GM12878 (cell line): Measurements from ENCODE around the gene CDKL1.

Source experiments
- POLR2A ChIP-seq: IDR thresholded peaks from 2 replicates; pipeline ENCODE4 v1.6.1; 2011; ENCODE audit warnings: low read depth, mild to moderate bottlenecking, low read length
- USF1 ChIP-seq: IDR thresholded peaks from 2 replicates; pipeline ENCODE4 v1.6.1; 2011; ENCODE audit warnings: borderline replicate concordance, low read depth, mild to moderate bottlenecking, moderate library complexity, mixed read lengths, low read length; ENCODE audit not compliant: insufficient read depth; ENCODE audit errors: extremely low read length
- TF ChIP-seq, protein P1 (sequence below), 3 experiments: IDR thresholded peaks in 2 of 3; conservative IDR thresholded peaks in 1 of 3; 2 replicates each; pipeline ENCODE4 v1.5.1; 2011; ENCODE audit warnings: low read depth in 3 of 3, low read length in 3 of 3, mild to moderate bottlenecking in 3 of 3, control low read depth in 2 of 3, moderate library complexity in 2 of 3, inconsistent platforms in 1 of 3, mixed read lengths in 1 of 3; ENCODE audit not compliant: control insufficient read depth in 2 of 3, insufficient read depth in 1 of 3; ENCODE audit errors: extremely low read depth in 1 of 3
- TF ChIP-seq, protein P2 (sequence below): fragments of 450-650 bp; IDR thresholded peaks from 2 replicates; pipeline ENCODE4 v1.6.1; 2017; ENCODE audit warnings: mild to moderate bottlenecking, moderate library complexity

DNA sequence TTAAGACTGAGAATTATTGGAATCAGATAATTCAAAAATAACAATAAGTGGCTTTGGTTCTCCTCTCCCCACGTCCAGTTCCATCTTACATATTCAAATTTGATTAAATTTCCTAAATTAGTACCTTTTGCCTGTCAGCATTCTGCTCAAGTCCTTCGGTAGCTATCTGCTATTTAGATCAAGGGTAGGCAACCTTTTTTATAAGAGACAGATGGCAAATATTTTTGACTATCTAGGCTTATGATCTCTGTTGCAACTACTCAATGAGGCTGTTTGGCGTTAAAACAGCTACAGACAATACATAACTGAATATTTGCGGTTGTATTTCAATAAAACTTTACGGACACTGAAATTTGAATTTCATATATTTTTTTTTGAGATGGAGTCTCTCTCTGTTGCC, 106.4 kb downstream of the CDKL1 start:
- TF ChIP-seq POLR2A: no peak
- TF ChIP-seq, protein P1, sequence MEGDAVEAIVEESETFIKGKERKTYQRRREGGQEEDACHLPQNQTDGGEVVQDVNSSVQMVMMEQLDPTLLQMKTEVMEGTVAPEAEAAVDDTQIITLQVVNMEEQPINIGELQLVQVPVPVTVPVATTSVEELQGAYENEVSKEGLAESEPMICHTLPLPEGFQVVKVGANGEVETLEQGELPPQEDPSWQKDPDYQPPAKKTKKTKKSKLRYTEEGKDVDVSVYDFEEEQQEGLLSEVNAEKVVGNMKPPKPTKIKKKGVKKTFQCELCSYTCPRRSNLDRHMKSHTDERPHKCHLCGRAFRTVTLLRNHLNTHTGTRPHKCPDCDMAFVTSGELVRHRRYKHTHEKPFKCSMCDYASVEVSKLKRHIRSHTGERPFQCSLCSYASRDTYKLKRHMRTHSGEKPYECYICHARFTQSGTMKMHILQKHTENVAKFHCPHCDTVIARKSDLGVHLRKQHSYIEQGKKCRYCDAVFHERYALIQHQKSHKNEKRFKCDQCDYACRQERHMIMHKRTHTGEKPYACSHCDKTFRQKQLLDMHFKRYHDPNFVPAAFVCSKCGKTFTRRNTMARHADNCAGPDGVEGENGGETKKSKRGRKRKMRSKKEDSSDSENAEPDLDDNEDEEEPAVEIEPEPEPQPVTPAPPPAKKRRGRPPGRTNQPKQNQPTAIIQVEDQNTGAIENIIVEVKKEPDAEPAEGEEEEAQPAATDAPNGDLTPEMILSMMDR (IDR thresholded peaks at IDR 0.05 in 2 of 3, conservative IDR thresholded peaks at IDR 0.05 in 1 of 3; ENCODE audit: control insufficient read depth in 2 of 3, extremely low read depth in 1 of 3, insufficient read depth in 1 of 3, low read depth in 3 of 3, low read length in 3 of 3): no peak
- TF ChIP-seq, protein P2, sequence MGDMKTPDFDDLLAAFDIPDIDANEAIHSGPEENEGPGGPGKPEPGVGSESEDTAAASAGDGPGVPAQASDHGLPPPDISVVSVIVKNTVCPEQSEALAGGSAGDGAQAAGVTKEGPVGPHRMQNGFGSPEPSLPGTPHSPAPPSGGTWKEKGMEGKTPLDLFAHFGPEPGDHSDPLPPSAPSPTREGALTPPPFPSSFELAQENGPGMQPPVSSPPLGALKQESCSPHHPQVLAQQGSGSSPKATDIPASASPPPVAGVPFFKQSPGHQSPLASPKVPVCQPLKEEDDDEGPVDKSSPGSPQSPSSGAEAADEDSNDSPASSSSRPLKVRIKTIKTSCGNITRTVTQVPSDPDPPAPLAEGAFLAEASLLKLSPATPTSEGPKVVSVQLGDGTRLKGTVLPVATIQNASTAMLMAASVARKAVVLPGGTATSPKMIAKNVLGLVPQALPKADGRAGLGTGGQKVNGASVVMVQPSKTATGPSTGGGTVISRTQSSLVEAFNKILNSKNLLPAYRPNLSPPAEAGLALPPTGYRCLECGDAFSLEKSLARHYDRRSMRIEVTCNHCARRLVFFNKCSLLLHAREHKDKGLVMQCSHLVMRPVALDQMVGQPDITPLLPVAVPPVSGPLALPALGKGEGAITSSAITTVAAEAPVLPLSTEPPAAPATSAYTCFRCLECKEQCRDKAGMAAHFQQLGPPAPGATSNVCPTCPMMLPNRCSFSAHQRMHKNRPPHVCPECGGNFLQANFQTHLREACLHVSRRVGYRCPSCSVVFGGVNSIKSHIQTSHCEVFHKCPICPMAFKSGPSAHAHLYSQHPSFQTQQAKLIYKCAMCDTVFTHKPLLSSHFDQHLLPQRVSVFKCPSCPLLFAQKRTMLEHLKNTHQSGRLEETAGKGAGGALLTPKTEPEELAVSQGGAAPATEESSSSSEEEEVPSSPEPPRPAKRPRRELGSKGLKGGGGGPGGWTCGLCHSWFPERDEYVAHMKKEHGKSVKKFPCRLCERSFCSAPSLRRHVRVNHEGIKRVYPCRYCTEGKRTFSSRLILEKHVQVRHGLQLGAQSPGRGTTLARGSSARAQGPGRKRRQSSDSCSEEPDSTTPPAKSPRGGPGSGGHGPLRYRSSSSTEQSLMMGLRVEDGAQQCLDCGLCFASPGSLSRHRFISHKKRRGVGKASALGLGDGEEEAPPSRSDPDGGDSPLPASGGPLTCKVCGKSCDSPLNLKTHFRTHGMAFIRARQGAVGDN: no peak
- no peak for TF ChIP-seq USF1
